GM18517 (cell line): ENCODE measurements around the gene G2E3.

Experiments used
- ATAC-seq: cut with Tn5 transposase; IDR thresholded peaks from one replicate; pipeline ENCODE4 v1.9.1; 2021; ENCODE audit warnings: mild to moderate bottlenecking, moderate library complexity; ENCODE audit not compliant: unreplicated experiment

Gene G2E3

DNA sequence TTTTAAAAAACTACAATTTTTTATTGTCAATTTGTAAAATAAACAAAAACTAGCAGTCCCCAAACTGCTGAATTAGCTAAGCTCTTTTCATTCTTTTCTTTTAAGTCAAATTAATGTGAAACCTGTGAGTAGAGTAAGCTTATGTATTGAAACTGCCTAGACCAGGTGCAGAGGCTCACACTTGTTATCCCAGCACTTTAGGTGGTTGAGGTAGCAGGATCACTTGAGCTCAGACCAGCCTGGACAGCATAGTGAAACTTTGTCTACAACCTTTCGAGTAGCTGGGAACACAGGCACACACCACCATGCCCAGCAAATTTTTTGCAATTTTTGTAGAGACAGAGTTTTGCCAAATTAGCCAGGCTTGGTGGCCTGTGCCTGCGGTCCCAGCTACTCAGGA is 89.5 kb downstream of the G2E3 start:
- no peak for ATAC-seq

DNA sequence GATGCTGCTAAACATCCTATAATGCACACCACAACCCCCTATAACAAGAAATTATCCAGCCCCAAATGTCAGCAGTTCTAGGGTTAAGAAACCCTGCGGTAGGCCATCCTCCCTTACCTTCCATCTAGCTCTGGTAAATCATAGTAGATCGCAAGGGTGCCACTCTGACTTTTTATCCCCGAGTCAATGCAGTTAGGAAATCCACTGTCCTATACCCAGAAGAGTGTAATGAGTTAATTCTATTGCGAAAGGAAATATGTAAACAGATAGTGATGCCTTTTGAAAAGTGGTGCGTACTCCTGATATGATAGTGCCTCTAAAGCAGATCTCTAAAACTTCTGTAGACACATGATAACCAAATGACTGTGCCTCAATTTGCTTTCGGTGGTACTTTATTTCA is 93.0 kb downstream of the G2E3 start:
- no peak for ATAC-seq

DNA sequence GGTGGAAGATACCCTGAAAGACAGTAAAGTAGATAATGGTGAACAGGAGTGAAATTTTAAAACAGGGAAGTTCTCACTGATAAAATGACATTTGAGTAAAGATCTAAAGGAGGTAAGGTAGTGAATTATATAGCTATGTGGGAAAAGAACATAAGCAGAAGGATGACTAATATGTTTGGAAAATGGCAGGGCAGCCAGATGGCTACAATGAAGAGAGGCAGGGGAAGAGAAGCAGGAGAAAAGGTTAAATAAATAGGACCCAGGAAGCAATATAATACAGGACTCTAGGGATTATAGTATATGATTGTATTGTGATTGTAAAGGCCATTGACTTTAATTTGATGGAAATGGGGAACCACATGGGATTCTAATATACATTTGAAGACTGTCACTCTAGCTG is 96.2 kb downstream of the G2E3 start:
- ATAC-seq, result no peak

DNA sequence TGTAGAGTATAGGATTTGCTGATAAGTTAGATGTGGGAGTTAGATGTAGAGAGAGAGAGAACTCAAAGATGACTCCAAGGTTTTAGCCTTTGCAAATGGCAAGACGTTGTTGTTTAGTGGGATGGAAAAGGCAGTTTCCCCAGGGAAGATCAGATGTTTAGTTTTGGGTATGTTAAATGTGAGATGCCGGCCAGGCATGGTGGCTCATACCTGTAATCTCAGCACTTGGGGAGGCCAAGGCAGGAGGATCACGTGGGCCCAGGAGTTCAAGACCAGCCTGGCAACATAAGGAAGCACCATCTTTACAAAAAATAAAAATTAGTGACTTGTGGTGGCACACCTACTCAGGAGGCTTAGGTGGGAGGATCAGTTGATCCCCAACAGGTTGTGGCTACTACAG is 96.7 kb downstream of the G2E3 start:
- ATAC-seq, result no peak

- ATAC-seq, result no peak
Observed at GRCh38 chr14:30656190-30656632, 97.3 kb downstream of the G2E3 start.

DNA sequence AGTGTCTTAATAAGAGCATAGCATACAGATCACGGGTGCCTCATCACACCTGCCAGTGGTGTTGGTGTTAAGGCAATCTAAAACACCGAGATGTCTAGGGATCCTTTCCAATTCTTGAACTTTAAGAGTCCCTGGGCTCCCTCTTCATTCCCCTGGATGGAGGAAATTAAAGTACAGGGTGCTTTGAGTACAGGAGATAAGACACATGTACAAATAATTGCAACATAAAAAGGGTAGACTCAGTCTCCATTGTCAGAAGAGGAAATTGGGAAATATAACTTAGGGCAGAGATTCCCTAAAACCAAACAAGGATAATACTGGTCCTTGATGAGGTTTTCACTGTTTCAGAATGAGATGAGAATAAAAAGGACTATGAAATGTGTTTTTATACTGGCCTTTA is 98.1 kb downstream of the G2E3 start:
- no peak for ATAC-seq

- no peak for ATAC-seq
Observed at GRCh38 chr14:30657606-30658163, 98.7 kb downstream of the G2E3 start.

GRCh38 chr14:30658645-30659044 is 99.7 kb downstream of the G2E3 start:
- no peak for ATAC-seq

GRCh38 chr14:30669594-30669993 is 110.6 kb downstream of the G2E3 start:
- no peak for ATAC-seq
